ENCODE measurements around the gene GABRB3.

GABRB3 gene

DNA sequence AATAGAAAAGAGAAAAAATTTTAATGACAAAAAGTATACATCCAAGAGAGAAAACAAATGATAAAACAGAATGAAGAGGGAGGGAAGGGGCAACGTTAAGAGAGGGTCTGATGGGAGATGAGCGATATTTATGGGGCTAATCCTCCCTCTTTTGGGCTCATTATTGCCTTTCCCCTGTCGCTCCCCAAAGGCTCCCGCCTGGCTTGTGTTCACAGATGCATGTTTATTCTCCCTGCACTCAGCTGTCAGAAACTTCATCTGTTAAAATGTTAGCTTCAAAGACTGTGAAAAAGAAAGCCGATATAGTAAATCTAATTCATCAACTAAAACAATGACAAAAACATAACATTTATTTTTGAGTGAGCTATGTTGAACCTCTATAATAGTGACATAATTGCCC is 74.3 kb downstream of the GABRB3 start:
- no peak overlapping the region for H3K27ac ChIP-seq
- TF ChIP-seq ZFX (IDR thresholded peaks at IDR 0.05; ENCODE audit: borderline replicate concordance), result no peak
- TF ChIP-seq, protein P1, sequence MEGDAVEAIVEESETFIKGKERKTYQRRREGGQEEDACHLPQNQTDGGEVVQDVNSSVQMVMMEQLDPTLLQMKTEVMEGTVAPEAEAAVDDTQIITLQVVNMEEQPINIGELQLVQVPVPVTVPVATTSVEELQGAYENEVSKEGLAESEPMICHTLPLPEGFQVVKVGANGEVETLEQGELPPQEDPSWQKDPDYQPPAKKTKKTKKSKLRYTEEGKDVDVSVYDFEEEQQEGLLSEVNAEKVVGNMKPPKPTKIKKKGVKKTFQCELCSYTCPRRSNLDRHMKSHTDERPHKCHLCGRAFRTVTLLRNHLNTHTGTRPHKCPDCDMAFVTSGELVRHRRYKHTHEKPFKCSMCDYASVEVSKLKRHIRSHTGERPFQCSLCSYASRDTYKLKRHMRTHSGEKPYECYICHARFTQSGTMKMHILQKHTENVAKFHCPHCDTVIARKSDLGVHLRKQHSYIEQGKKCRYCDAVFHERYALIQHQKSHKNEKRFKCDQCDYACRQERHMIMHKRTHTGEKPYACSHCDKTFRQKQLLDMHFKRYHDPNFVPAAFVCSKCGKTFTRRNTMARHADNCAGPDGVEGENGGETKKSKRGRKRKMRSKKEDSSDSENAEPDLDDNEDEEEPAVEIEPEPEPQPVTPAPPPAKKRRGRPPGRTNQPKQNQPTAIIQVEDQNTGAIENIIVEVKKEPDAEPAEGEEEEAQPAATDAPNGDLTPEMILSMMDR (IDR thresholded peaks at IDR 0.05), result no peak

DNA sequence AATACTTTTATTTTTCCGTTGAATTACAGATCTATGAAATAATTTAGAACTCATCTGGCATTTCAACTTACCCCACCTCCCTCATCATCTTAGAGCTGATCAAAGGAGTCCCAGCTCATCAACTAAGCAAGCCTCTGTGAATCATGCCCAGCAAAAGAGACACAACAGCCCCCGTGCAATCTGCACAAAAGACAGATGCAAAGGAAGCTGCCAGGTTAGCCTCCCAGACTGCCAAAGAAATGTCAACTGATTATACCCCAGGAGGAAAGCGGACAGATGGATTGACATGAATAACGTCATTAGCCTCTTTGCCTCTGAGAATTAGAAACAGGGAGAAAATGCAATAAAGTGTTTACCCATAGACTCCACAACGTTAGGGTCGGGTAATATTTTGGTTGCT is 75.0 kb downstream of the GABRB3 start:
- no peak for TF ChIP-seq ZFX (IDR thresholded peaks at IDR 0.05; ENCODE audit: borderline replicate concordance)
- TF ChIP-seq, protein P1 (IDR thresholded peaks at IDR 0.05), result no peak
- H3K27ac ChIP-seq, result no peak overlapping the region

DNA sequence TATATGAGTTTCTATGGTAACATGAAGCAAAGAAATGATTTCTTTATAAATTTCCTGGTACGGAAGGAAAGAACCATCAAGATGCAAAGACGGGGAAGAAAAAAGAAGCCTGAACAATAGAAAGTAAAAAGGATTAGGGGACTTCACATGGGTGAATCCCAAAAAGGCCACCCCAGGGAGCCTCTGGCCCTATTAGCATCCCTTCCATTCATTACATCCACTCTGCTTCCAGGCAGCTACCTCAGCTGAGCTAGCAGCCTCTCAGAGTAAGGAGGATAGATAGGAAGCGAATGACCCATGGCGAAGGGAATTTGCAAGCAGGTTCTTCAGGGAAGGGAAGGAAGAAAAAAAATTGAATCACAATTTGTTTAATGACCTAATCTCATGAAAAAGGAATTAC is 81.6 kb downstream of the GABRB3 start:
- TF ChIP-seq, protein P1 (IDR thresholded peaks at IDR 0.05), result no peak
- no peak for TF ChIP-seq ZFX (IDR thresholded peaks at IDR 0.05; ENCODE audit: borderline replicate concordance)
- no peak overlapping the region for H3K27ac ChIP-seq

DNA sequence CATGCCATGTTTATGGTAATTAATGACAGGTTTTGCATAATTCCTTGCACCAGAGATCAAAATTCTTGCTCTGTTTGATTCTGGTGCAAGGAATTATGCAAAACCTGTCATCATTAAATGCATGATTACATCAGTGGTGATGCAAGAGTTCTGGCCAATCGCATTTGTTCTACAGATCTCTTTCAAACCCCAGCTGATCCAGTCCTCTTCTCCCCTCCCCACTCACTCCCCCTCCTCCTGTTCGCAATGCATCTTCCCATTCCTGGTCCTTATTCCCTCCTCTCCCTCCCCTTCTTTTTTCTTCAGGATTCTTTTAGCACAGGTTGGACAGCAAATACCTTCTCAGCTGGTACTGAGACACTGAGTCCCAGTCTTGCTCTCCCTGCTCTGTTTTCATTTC is 82.1 kb downstream of the GABRB3 start:
- no peak overlapping the region for H3K27ac ChIP-seq
- TF ChIP-seq, protein P1 (IDR thresholded peaks at IDR 0.05), result no peak
- no peak for TF ChIP-seq ZFX (IDR thresholded peaks at IDR 0.05; ENCODE audit: borderline replicate concordance)

DNA sequence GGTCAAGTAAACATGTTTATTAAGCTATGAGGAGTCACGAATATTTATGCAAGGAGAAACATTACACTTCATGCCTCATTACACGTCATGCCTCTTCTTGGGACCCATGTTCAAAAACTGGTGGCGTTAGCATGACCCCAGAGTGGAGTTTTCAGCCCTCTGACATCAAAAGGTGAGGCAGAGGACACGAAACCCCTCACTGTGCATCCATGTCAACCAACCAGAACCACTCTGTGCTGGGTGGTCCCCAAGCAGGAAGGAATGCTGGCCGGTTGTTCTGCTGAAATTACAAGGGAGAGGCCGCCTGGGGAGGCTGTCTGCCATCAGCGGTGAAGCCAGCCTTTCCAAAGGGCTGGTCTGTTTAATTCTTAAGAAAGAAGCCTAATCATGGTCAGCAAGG is 83.4 kb downstream of the GABRB3 start:
- TF ChIP-seq, protein P1 (IDR thresholded peaks at IDR 0.05), result no peak
- TF ChIP-seq ZFX (IDR thresholded peaks at IDR 0.05; ENCODE audit: borderline replicate concordance), result no peak

DNA sequence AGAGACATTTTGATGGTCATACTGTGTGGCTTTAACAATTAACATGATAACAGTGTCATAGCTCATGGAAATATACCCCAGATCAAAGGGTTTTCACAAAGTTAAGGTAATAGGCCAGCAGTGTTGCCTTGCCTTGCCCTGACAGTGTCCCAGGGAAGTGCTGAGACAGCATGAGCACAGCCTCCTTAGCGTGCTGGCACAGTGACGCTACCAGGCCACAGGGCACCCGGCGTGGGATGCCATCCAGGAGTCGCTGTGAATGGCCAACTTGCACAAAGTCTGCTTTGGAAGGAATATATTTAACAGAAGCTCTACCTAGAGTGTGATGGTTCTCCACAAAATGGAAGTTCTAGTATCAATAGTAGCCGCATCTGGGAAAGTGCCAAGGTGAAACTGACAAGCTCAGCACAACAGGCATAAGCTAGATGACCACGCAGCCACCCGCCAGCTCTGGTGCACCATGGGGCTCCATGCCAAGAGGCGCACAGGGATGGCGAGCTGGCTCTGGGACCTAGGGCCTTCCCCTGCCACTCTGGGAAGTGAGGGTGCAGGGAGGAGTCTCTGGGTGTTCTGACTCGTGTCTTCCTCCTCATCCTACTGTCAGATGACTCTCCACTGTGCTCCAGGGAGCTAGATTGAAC is 86.2 kb downstream of the GABRB3 start:
- no peak overlapping the region for H3K27ac ChIP-seq
- TF ChIP-seq, protein P1 (IDR thresholded peaks at IDR 0.05), result no peak
- no peak for TF ChIP-seq ZFX (IDR thresholded peaks at IDR 0.05; ENCODE audit: borderline replicate concordance)

More for the DNA sequence above, 83.4 kb downstream of the GABRB3 start:
- H3K27ac ChIP-seq, result no peak overlapping the region

DNA sequence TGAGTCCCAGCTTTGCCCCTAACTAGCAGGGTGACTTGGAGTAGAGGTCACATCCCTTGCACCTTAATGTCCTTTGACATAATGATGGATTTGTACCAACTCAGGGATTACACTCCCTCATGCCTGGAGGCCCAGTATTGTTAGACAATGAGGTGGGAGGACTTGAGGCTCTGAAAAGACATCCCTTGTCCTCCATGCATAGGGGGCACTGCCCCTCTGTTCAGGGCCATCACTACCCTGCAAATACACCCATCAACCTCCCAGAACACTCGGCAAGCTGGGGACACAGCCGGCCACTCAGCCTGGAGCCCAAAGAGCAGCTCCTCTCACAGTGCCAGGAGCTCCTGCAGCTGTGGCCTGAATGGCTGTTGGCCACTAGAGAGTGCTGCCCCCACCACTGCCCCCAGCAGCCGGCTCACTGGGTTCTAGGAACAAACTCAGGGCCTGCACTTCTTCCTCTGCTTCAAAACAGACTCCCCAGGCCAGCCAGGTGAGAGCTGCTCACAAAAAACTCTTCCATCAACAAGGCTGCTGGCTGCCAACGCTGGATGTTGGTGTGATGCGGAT is 90.2 kb downstream of the GABRB3 start:
- no peak overlapping the region for H3K27ac ChIP-seq
- no peak for TF ChIP-seq ZFX (IDR thresholded peaks at IDR 0.05; ENCODE audit: borderline replicate concordance)
- TF ChIP-seq, protein P1 (IDR thresholded peaks at IDR 0.05), result no peak

Measured in 22Rv1 (cell line).